H1 (cell line): ENCODE results near the gene EIF4ENIF1. TPM values are rescaled to one million over a fixed set of nuclear protein-coding genes. Genes with fewer than 3 reads are reported as not detected.

Source experiments
- CTCF ChIA-PET: fragments of 300-600 bp; sonication (Branson Sonifier 250); formaldehyde crosslinking; loops from one replicate; lab custom pipeline; 2021; ENCODE audit not compliant: partially characterized antibody; lab: Charles Lee
- POLR2A ChIA-PET: fragments of 300-600 bp; sonication (Branson Sonifier 250); formaldehyde crosslinking; loops from one replicate; lab custom pipeline; 2021; ENCODE audit warnings: inconsistent platforms; ENCODE audit not compliant: partially characterized antibody; lab: Charles Lee
- DNase-seq, 2 experiments: peaks; one replicate each; pipeline versions ENCODE4 v3.0.0 to v3.0.0-alpha.2; 2010 to 2022; ENCODE audit warnings: low spot score in 2 of 2, low read depth in 1 of 2, mixed read lengths in 1 of 2
- FAIRE-seq: peaks from 2 replicates; lab custom pipeline; 2011; peaks lifted over from hg19 to GRCh38; lab: Jason Lieb, UNC
- H2AFZ ChIP-seq: 2 replicates; pipeline ENCODE4 v1.8.1; 2012; ENCODE audit warnings: low read length, inconsistent platforms
- H2AK5ac ChIP-seq: 2 replicates; pipeline ENCODE4 v1.6.1; 2013; ENCODE audit warnings: low read depth, low read length
- H2BK120ac ChIP-seq: replicated peaks from 2 replicates; pipeline ENCODE3; 2013; ENCODE audit warnings: low read depth, low read length, inconsistent platforms
- H2BK12ac ChIP-seq: 2 replicates; pipeline ENCODE4 v1.6.1; 2013; ENCODE audit warnings: low read depth, low read length
- H2BK15ac ChIP-seq: 2 replicates; pipeline ENCODE4 v1.6.1; 2013; ENCODE audit warnings: low read length
- H2BK20ac ChIP-seq: 2 replicates; pipeline ENCODE4 v1.6.1; 2013; ENCODE audit warnings: low read length
- H2BK5ac ChIP-seq: 2 replicates; pipeline ENCODE4 v1.6.1; 2013; ENCODE audit warnings: low read depth, low read length
- H3K14ac ChIP-seq: 2 replicates; pipeline ENCODE4 v1.6.1; 2013; ENCODE audit warnings: inconsistent platforms; ENCODE audit not compliant: insufficient read length
- H3K18ac ChIP-seq: 2 replicates; pipeline ENCODE4 v1.6.1; 2013; ENCODE audit warnings: low read length; ENCODE audit errors: extremely low read depth
- H3K23ac ChIP-seq: 2 replicates; pipeline ENCODE4 v1.6.1; 2013; ENCODE audit warnings: inconsistent platforms; ENCODE audit not compliant: insufficient read length
- H3K23me2 ChIP-seq: 2 replicates; pipeline ENCODE4 v1.6.1; 2013; ENCODE audit warnings: low read depth, low read length
- H3K27ac ChIP-seq: 2 replicates; pipeline ENCODE4 v1.6.1; 2011; ENCODE audit warnings: low read depth, low read length, inconsistent platforms
- H3K27me3 ChIP-seq, 4 experiments: replicated peaks in 1 of 4; 1 replicate in 1 of 4; 2 replicates in 3 of 4; pipeline versions ENCODE4 v1.6.1 to v1.8.1; 2011 to 2013; ENCODE audit warnings: low read length in 3 of 4, mild to moderate bottlenecking in 3 of 4, inconsistent platforms in 2 of 4, mixed read lengths in 2 of 4, moderate library complexity in 1 of 4; ENCODE audit not compliant: control insufficient read depth in 3 of 4, insufficient read depth in 3 of 4; ENCODE audit errors: extremely low read depth in 1 of 4
- H3K36me3 ChIP-seq, 4 experiments: 2 replicates each; pipeline versions ENCODE4 v1.6.1 to v1.8.1; 2011 to 2013; ENCODE audit warnings: mild to moderate bottlenecking in 4 of 4, low read length in 3 of 4, moderate library complexity in 2 of 4, control low read depth in 1 of 4, inconsistent platforms in 1 of 4; ENCODE audit not compliant: insufficient read depth in 4 of 4, control insufficient read depth in 2 of 4
- H3K4ac ChIP-seq: replicated peaks from 2 replicates; pipeline ENCODE3; 2013; ENCODE audit warnings: low read length, low read depth, mixed read lengths, inconsistent platforms; ENCODE audit not compliant: insufficient read length
- H3K4me1 ChIP-seq, 4 experiments: replicated peaks in 1 of 4; 1 replicate in 1 of 4; 2 replicates in 3 of 4; pipeline versions ENCODE4 v1.6.1 to v1.8.1; 2011 to 2013; ENCODE audit warnings: low read length in 3 of 4, inconsistent platforms in 2 of 4, mixed read lengths in 1 of 4; ENCODE audit not compliant: insufficient read depth in 4 of 4, control insufficient read depth in 3 of 4
- H3K4me2 ChIP-seq, 2 experiments: 2 replicates each; pipeline versions ENCODE4 v1.6.1 to v1.8.1; 2011 to 2013; ENCODE audit warnings: low read depth in 2 of 2, low read length in 2 of 2, control low read depth in 1 of 2, inconsistent platforms in 1 of 2, mild to moderate bottlenecking in 1 of 2; ENCODE audit not compliant: insufficient read depth in 1 of 2
- H3K4me3 ChIP-seq, 4 experiments: fragments of 200-600, 300-600 bp in 1 of 4; sonication (generic), shearing (Covaris generic), sonication (Bioruptor Twin) in 1 of 4; 2 replicates each; pipeline versions ENCODE4 v1.5.1 to v1.8.1; 2011 to 2016; ENCODE audit warnings: low read length in 4 of 4, low read depth in 3 of 4, control low read depth in 2 of 4, inconsistent platforms in 2 of 4, mild to moderate bottlenecking in 2 of 4, mixed read lengths in 1 of 4, moderate library complexity in 1 of 4; ENCODE audit not compliant: insufficient read depth in 2 of 4; ENCODE audit errors: extremely low read depth in 1 of 4
- H3K56ac ChIP-seq: replicated peaks from 2 replicates; pipeline ENCODE3; 2013; ENCODE audit warnings: low read depth, mild to moderate bottlenecking, mixed read lengths, low read length, inconsistent platforms; ENCODE audit not compliant: insufficient read length
- H3K79me1 ChIP-seq: 2 replicates; pipeline ENCODE4 v1.6.1; 2013; ENCODE audit warnings: low read depth, low read length, control low read depth
- H3K79me2 ChIP-seq, 2 experiments: 2 replicates each; pipeline versions ENCODE4 v1.6.1 to v1.8.1; 2012 to 2013; ENCODE audit warnings: low read length in 2 of 2, mild to moderate bottlenecking in 2 of 2, inconsistent platforms in 1 of 2; ENCODE audit not compliant: insufficient read depth in 2 of 2, control insufficient read depth in 1 of 2
- H3K9ac ChIP-seq, 4 experiments: replicated peaks in 1 of 4; 1 replicate in 1 of 4; 2 replicates in 3 of 4; pipeline versions ENCODE4 v1.6.1 to v1.8.1; 2011 to 2013; ENCODE audit warnings: low read depth in 3 of 4, low read length in 3 of 4, control low read depth in 2 of 4, mild to moderate bottlenecking in 2 of 4, moderate library complexity in 2 of 4, inconsistent platforms in 1 of 4; ENCODE audit errors: extremely low read depth in 1 of 4
- H3K9me3 ChIP-seq, 2 experiments: 2 replicates each; pipeline versions ENCODE4 v1.6.1 to v1.8.1; 2012 to 2013; ENCODE audit warnings: mild to moderate bottlenecking in 2 of 2, moderate library complexity in 2 of 2, control low read depth in 1 of 2, inconsistent platforms in 1 of 2, low read depth in 1 of 2, low read length in 1 of 2, mixed read lengths in 1 of 2; ENCODE audit not compliant: insufficient read depth in 2 of 2
- H4K20me1 ChIP-seq, 2 experiments: replicated peaks in 1 of 2; 2 replicates each; pipeline versions ENCODE3 to v1.8.1; 2011 to 2013; ENCODE audit warnings: inconsistent platforms in 2 of 2, low read length in 2 of 2, mild to moderate bottlenecking in 1 of 2; ENCODE audit not compliant: insufficient read depth in 2 of 2, control insufficient read depth in 1 of 2
- H4K5ac ChIP-seq: 2 replicates; pipeline ENCODE4 v1.6.1; 2013; ENCODE audit warnings: low read length, low read depth, mixed read lengths, inconsistent platforms; ENCODE audit not compliant: insufficient read length
- H4K8ac ChIP-seq: 2 replicates; pipeline ENCODE4 v1.8.0; 2013; ENCODE audit warnings: mild to moderate bottlenecking, moderate library complexity, low read length, inconsistent platforms; ENCODE audit not compliant: insufficient read depth; ENCODE audit errors: extremely low read depth
- H4K91ac ChIP-seq: replicated peaks from 2 replicates; pipeline ENCODE3; 2013; ENCODE audit warnings: low read length, mixed read lengths, inconsistent platforms; ENCODE audit not compliant: insufficient read length
- GABPA ChIP-seq: IDR thresholded peaks from 2 replicates; pipeline ENCODE4 v1.6.1; 2011; ENCODE audit warnings: mild to moderate bottlenecking, low read length, moderate library complexity, borderline replicate concordance; ENCODE audit not compliant: insufficient read depth
- HDAC6 ChIP-seq: IDR thresholded peaks from one replicate; pipeline ENCODE4 v1.7.1; 2012; ENCODE audit warnings: low read depth, mild to moderate bottlenecking, inconsistent platforms, low read length, moderate library complexity
- POLR2AphosphoS5 ChIP-seq: IDR thresholded peaks from 2 replicates; pipeline ENCODE4 v1.6.1; 2011; ENCODE audit warnings: low read depth, low read length
- RBBP5 ChIP-seq: IDR thresholded peaks from 2 replicates; pipeline ENCODE4 v1.7.1; 2012; ENCODE audit warnings: low read depth, mild to moderate bottlenecking, inconsistent platforms, low read length, moderate library complexity, borderline replicate concordance
- RNF2 ChIP-seq: fragments of 200-900, 300-1000 bp; sonication (generic); IDR thresholded peaks from 2 replicates; pipeline ENCODE4 v1.7.1; 2016; ENCODE audit warnings: borderline replicate concordance, low read depth, mild to moderate bottlenecking, antibody characterized with exemption, low read length; ENCODE audit not compliant: poor library complexity, severe bottlenecking; ENCODE audit errors: missing control alignments
- SIRT6 ChIP-seq: IDR thresholded peaks from one replicate; pipeline ENCODE4 v1.7.1; 2012; ENCODE audit warnings: low read length, inconsistent platforms
- SP4 ChIP-seq: IDR thresholded peaks from 2 replicates; pipeline ENCODE4 v1.6.1; 2012; ENCODE audit warnings: low read length, inconsistent platforms
- TCF12 ChIP-seq: IDR thresholded peaks from 2 replicates; pipeline ENCODE4 v1.6.1; 2011; ENCODE audit warnings: low read depth, mild to moderate bottlenecking, low read length
- TEAD4 ChIP-seq: IDR thresholded peaks from 2 replicates; pipeline ENCODE4 v1.6.1; 2012; ENCODE audit warnings: low read depth, low read length, inconsistent platforms, mixed read lengths
- WGBS, 2 experiments: shearing (Covaris generic) in 1 of 2; methylation state at CpG; one replicate each; pipeline versions ENCODE4 v1.1.6 to v1.1.7; 2013 to 2015; ENCODE audit warnings: low lambda C conversion rate in 2 of 2, mixed read lengths in 2 of 2, inconsistent platforms in 1 of 2, low coverage in 1 of 2, missing lambda C conversion rate in 1 of 2; ENCODE audit not compliant: insufficient replicate concordance in 2 of 2, insufficient coverage in 1 of 2, insufficient read length in 1 of 2; ENCODE audit errors: extremely low coverage in 1 of 2, missing lambda C conversion rate in 1 of 2; 5-methylcytosine and 5-hydroxymethylcytosine counted together
- polyA plus RNA-seq, 7 experiments: library from polyadenylated mRNA; depleted of rRNA in 3 of 7; stranded (reverse) in 5 of 7; unstranded in 2 of 7; fragments of >200 nt in 5 of 7; fragments of 200-250 nt in 2 of 7; gene quantifications; 1 replicate in 5 of 7; 2 replicates in 1 of 7; 4 replicates in 1 of 7; pipeline versions ENCODE4 v1.2.1 to v1.2.3, GENCODE V29; 2011 to 2013; ENCODE audit warnings: missing spikeins in 2 of 7, mixed read lengths in 2 of 7
- total RNA-seq: library from RNA; stranded (reverse); fragmentation: NEBNext Ultra II Directional; extraction: Animal tissue kit (Norgen Biotek cat#: 25700); gene quantifications from 2 replicates; pipeline ENCODE4 v1.2.1, GENCODE V29; 2021
- TF ChIP-seq, protein P1 (sequence below): IDR thresholded peaks from 2 replicates; pipeline ENCODE4 v1.6.1; 2012; ENCODE audit warnings: inconsistent platforms
- TF ChIP-seq, protein P2 (sequence below), 3 experiments: IDR thresholded peaks; 1 replicate in 2 of 3; 2 replicates in 1 of 3; pipeline versions ENCODE4 v1.5.1 to v1.6.1; 2011; ENCODE audit warnings: low read length in 3 of 3, mild to moderate bottlenecking in 3 of 3, inconsistent platforms in 2 of 3, low read depth in 1 of 3, moderate library complexity in 1 of 3; ENCODE audit not compliant: insufficient read depth in 1 of 3; ENCODE audit errors: control extremely low read depth in 1 of 3

EIF4ENIF1 gene
- total and polyA plus RNA-seq, 2 of the 8 experiments (the other 6 are each of a cell fraction or from before 2014, with no cell fraction given) = 21.9 to 23.6 TPM

DNA sequence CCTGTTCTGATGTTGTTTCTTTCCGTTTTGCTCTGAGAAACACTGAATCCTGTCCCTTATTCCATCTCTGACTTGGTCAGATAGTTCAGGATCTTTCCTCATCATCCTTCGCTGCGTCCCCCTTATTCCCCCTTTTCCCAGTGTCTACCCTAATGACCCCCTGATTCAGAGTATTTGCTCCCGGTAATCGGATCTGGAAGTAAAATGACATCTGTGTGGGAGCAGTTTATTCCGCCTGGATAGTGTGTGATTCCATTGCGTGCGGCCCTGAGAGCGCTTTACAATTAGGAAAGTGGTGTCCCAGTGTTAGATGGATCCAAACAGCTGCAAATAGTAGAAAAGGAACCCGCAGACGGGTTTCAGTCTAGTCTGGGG lies 89.6 kb downstream of the EIF4ENIF1 start:
- Histone ChIP-seq H2BK20ac (no peak overlapping the region), H2BK12ac (peak overlapping the region; percentile 2; the same call in 1 of the 2 replicates), H3K14ac (no peak overlapping the region), H3K79me1 (no peaks in the 10 kb centered on the region), H2BK15ac (no peak overlapping the region), H3K4ac (no peak overlapping the region), H3K36me3 (peaks cover 9 to 22% (median 10%) of the 10 kb centered on the region in 4 experiments; a peak in 5 of 8 replicates), H3K56ac (no peak overlapping the region), H3K4me3 (peak overlapping the region; percentile 62 to 96 (median 90)), H3K18ac (no peak overlapping the region), H4K5ac (no peak overlapping the region), H4K8ac (peak overlapping the region; percentile 87; the same call in 1 of the 2 replicates), H3K4me1 (peaks cover 0 to 2% (median 0%) of the 10 kb centered on the region in 4 experiments; a peak in 1 of 7 replicates), H4K20me1 (no peaks in the 10 kb centered on the region), H3K27me3 (no peaks in the 10 kb centered on the region), H3K9me3 (no peaks in the 10 kb centered on the region), H3K23me2 (peaks cover 9% of the 10 kb centered on the region), H3K4me2 (peak overlapping the region; percentile 76 to 77), H3K27ac (peak overlapping the region; percentile 61), H3K79me2 (peaks cover 10 to 29% of the 10 kb centered on the region in 2 experiments), H4K91ac (no peak overlapping the region), H2BK120ac (no peak overlapping the region), H2AK5ac (peak overlapping the region; percentile 54; the same call in 1 of the 2 replicates), H3K9ac (peak overlapping the region; percentile 83 to 96 (median 92)), H3K23ac (no peak overlapping the region), H2AFZ (0 out of 2 replicates have a peak overlapping the region, but pooled peaks have one; percentile 80), H2BK5ac (peak overlapping the region; percentile 45)
- FAIRE-seq (no peak), DNase-seq (no peak)
- POLR2A ChIA-PET = interaction anchor here (0.9 to 6.5 kb wide), 6 partner anchors 8 to 63 kb away, joined by 3 to 50 read pairs (median 6); partner anchors contain the start of gene PATZ1
- CTCF ChIA-PET = no interaction called here
- WGBS, 2 experiments = 17% methylated on average over 11 of the region's 11 CpGs; no CpG with 5 or more reads in 1 of the 2 experiments
- TF ChIP-seq SP4 (no peak), RBBP5 (no peak), POLR2AphosphoS5 (no peak), HDAC6 (no peak), GABPA (no peak), SIRT6 (no peak), TEAD4 (no peak), TCF12 (no peak), RNF2 (no peak)
- TF ChIP-seq, protein P1, sequence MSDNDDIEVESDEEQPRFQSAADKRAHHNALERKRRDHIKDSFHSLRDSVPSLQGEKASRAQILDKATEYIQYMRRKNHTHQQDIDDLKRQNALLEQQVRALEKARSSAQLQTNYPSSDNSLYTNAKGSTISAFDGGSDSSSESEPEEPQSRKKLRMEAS = no peak
- TF ChIP-seq, protein P2, sequence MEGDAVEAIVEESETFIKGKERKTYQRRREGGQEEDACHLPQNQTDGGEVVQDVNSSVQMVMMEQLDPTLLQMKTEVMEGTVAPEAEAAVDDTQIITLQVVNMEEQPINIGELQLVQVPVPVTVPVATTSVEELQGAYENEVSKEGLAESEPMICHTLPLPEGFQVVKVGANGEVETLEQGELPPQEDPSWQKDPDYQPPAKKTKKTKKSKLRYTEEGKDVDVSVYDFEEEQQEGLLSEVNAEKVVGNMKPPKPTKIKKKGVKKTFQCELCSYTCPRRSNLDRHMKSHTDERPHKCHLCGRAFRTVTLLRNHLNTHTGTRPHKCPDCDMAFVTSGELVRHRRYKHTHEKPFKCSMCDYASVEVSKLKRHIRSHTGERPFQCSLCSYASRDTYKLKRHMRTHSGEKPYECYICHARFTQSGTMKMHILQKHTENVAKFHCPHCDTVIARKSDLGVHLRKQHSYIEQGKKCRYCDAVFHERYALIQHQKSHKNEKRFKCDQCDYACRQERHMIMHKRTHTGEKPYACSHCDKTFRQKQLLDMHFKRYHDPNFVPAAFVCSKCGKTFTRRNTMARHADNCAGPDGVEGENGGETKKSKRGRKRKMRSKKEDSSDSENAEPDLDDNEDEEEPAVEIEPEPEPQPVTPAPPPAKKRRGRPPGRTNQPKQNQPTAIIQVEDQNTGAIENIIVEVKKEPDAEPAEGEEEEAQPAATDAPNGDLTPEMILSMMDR (IDR thresholded peaks at IDR 0.05; ENCODE audit: control extremely low read depth in 1 of 3, insufficient read depth in 1 of 3, low read depth in 1 of 3, low read length in 3 of 3) = no peak
